Glutamatergic neuron (in vitro differentiated cells): ENCODE results near the gene NCOR2. TPM values are rescaled to one million over a fixed set of nuclear protein-coding genes. Genes with fewer than 3 reads are reported as not detected.

Source experiments
- DNase-seq: peaks from one replicate; pipeline ENCODE4 v3.0.0; 2022
- H3K27ac Mint-ChIP-seq: one replicate; pipeline ENCODE4 v1.8.0; 2020; ENCODE audit warnings: mild to moderate bottlenecking, mixed read lengths, inconsistent platforms; ENCODE audit not compliant: unreplicated experiment
- H3K27me3 Mint-ChIP-seq: one replicate; pipeline ENCODE4 v1.8.0; 2020; ENCODE audit warnings: mild to moderate bottlenecking, moderate library complexity, mixed read lengths, inconsistent platforms; ENCODE audit not compliant: unreplicated experiment
- H3K36me3 Mint-ChIP-seq: one replicate; pipeline ENCODE4 v1.8.0; 2020; ENCODE audit warnings: mild to moderate bottlenecking, mixed read lengths, inconsistent platforms; ENCODE audit not compliant: unreplicated experiment
- H3K4me1 Mint-ChIP-seq: one replicate; pipeline ENCODE4 v1.8.0; 2020; ENCODE audit warnings: mild to moderate bottlenecking, low read depth, mixed read lengths, inconsistent platforms; ENCODE audit not compliant: unreplicated experiment
- H3K4me3 Mint-ChIP-seq: one replicate; pipeline ENCODE4 v1.8.0; 2020; ENCODE audit warnings: mild to moderate bottlenecking, mixed read lengths, inconsistent platforms; ENCODE audit not compliant: unreplicated experiment
- H3K9me3 Mint-ChIP-seq: one replicate; pipeline ENCODE4 v1.8.0; 2020; ENCODE audit warnings: mild to moderate bottlenecking, moderate library complexity, mixed read lengths, inconsistent platforms; ENCODE audit not compliant: unreplicated experiment
- total RNA-seq: library from RNA; stranded (reverse); fragmentation: NEBNext Ultra II Directional; extraction: Animal tissue kit (Norgen Biotek cat#: 25700); gene quantifications from one replicate; pipeline ENCODE4 v1.2.1, GENCODE V29; 2021; ENCODE audit not compliant: unreplicated experiment
- TF ChIP-seq, protein P1 (sequence below): fragments of 200-600 bp; sonication (generic); IDR thresholded peaks from one replicate; pipeline ENCODE4 v1.5.0; 2021; ENCODE audit not compliant: partially characterized antibody, unreplicated experiment

Gene NCOR2
- total RNA-seq, 1 donor from 2014 or later, result 360 TPM

DNA sequence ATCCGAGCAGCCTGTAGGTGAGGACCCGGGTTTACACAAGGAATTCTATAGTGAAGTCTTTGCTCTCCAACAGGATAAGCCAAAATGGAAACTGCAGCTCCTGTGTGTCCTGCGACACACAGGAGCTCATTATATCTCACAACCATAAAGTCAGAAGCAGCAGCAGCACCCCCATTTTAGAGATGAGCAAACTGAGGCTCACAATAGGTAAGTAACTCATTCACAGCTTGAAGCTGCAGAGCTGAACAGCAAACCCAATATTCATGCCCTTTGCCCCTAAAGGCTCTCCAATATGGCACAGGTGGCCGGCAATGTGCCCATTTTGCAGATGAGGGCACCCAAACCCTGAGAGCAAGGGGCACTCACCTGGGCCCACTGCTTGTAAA, 4.6 kb downstream of the NCOR2 start:
- Mint-ChIP-seq H3K27me3 (peaks cover 3% of the 10 kb centered on the region), H3K4me1 (peaks cover 21% of the 10 kb centered on the region), H3K27ac (no peak overlapping the region), H3K4me3 (no peak overlapping the region), H3K9me3 (peaks cover 4% of the 10 kb centered on the region), H3K36me3 (peaks cover 6% of the 10 kb centered on the region)
- TF ChIP-seq, protein P1, sequence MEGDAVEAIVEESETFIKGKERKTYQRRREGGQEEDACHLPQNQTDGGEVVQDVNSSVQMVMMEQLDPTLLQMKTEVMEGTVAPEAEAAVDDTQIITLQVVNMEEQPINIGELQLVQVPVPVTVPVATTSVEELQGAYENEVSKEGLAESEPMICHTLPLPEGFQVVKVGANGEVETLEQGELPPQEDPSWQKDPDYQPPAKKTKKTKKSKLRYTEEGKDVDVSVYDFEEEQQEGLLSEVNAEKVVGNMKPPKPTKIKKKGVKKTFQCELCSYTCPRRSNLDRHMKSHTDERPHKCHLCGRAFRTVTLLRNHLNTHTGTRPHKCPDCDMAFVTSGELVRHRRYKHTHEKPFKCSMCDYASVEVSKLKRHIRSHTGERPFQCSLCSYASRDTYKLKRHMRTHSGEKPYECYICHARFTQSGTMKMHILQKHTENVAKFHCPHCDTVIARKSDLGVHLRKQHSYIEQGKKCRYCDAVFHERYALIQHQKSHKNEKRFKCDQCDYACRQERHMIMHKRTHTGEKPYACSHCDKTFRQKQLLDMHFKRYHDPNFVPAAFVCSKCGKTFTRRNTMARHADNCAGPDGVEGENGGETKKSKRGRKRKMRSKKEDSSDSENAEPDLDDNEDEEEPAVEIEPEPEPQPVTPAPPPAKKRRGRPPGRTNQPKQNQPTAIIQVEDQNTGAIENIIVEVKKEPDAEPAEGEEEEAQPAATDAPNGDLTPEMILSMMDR, result no peak
- no peak for DNase-seq

DNA sequence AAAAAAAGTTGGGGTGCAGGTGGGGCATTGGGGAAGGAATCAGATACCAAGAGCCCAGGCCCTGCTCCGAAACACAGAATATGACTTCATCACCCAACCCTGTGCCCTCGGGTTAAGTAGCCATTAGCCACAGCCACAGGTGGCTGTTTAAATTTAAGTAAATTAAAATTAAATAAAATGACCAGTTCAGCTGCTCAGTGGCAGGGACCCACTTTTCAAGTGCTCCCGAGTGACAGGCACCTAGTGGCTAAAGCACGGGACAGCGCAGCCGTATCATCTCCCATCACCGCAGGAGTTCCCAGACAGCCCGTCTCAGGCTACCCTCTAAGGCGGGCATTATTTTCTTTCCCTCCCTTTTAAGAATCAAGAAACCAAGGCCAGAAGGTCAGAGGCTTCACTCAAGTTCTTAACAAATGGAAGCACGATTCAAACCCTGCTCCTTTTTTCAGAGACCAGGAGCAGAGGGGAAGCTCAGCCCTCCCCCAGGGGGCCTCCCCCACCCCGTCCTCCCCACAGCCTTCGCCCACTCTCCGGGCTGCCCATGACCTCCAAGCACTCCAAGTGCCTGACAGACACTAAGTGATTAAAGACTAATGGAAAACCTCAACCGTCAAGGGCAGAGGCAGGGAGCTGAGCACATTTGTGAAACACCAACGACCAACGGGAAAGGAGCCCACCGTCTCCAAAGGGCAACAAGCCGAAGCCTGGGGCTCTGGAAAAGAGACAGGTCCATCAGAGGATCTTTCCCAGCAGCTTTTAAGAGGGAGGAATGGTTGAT, 5.2 kb downstream of the NCOR2 start:
- no peak for DNase-seq
- TF ChIP-seq, protein P1, result no peak
- Mint-ChIP-seq H3K9me3 (peaks cover 4% of the 10 kb centered on the region), H3K4me1 (peaks cover 24% of the 10 kb centered on the region), H3K27me3 (peaks cover 3% of the 10 kb centered on the region), H3K36me3 (peaks cover 6% of the 10 kb centered on the region), H3K27ac (no peak overlapping the region), H3K4me3 (no peak overlapping the region)

DNA sequence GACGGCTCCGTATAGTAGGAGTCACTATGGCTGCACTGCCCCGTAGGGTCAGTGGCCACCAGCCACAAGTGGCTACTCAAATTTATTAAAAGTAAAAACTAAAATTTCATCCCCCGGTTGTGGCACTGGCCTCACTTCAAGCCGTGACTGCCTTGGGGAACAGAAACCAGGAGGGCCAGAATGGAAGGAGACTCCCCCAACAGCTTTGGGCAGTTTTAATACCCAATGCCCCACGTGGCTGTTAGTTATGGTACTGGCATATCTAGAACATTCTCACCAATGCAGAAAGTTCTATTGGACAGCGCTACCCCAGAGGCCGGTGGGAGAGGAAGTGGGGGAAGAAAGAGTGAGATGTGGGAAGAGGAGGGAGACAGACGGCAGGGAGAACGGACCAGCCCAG, 6.2 kb downstream of the NCOR2 start:
- Mint-ChIP-seq H3K9me3 (peaks cover 4% of the 10 kb centered on the region), H3K4me1 (peaks cover 26% of the 10 kb centered on the region)

DNA sequence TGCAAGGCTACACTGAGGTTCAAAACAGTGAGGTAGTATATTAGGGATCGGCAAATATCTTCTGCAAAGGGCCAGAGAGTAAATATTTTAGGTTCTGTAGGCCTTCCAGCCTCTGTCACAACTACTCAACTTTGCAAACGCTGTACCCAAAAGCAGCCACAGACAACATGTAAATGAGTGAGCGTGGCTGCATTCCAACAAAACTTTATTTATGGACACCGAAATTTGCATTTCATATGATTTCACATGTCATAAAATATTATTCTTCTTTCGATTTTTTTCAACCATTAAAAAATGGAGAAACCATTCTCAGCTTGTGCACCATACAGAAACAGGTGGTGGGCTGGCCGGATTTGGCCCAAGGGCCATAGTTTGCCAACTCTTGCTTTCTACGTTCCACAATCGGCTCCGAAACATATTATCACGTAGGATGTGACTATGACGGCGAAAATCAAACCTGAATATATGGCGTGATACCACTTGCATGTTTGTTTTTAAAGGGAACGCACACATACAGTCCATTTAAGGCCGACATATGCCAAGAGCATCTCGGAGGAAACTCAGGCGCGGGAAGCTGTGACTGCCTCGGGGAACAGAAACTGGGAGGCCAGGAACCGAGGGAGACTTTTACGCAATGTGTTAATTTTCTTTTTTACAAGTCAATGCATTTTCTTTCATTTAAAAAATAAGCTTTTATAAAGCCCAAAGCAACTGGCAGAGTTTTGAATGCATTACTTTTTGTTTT, 7.1 kb downstream of the NCOR2 start:
- no peaks in the 10 kb centered on the region for H3K9me3 Mint-ChIP-seq
- peaks cover 2% of the 10 kb centered on the region for H3K27me3 Mint-ChIP-seq
- TF ChIP-seq, protein P1, result no peak
- H3K4me3 Mint-ChIP-seq, result peak overlapping the region; percentile 10
- no peak for DNase-seq
- peaks cover 6% of the 10 kb centered on the region for H3K36me3 Mint-ChIP-seq
- no peak overlapping the region for H3K27ac Mint-ChIP-seq
- peaks cover 26% of the 10 kb centered on the region for H3K4me1 Mint-ChIP-seq

More for the DNA sequence above, 6.2 kb downstream of the NCOR2 start:
- Mint-ChIP-seq H3K36me3 (peaks cover 6% of the 10 kb centered on the region), H3K4me3 (peak overlapping the region; percentile 10), H3K27ac (no peak overlapping the region), H3K27me3 (peaks cover 5% of the 10 kb centered on the region)
- TF ChIP-seq, protein P1, result no peak
- DNase-seq, result no peak
